OCI-LY3 (cell line): ENCODE results near the gene DHX8.

Experiments used
- CTCF ChIP-seq: fragments of 200-600, 300-600 bp; sonication (generic); IDR thresholded peaks from 2 replicates; pipeline ENCODE4 v1.5.1; 2014; ENCODE audit warnings: antibody characterized with exemption, low read length, low read depth
- EZH2phosphoT487 ChIP-seq: fragments of 200-600 bp; shearing (Covaris generic); IDR thresholded peaks from 2 replicates; pipeline ENCODE4 v1.6.1; 2018; ENCODE audit warnings: antibody characterized with exemption, mixed run types, low read depth

- TF ChIP-seq CTCF (no peak), EZH2phosphoT487 (no peak)
Measured at GRCh38 chr17:43521389-43521788, 37.6 kb downstream of the DHX8 start.
